Endothelial cell of umbilical vein (primary cell): ENCODE data around the gene LILRA5. TPM values are rescaled to one million over a fixed set of nuclear protein-coding genes. Genes with fewer than 3 reads are reported as not detected.

Experiments used
- BruUV-seq: library from RNA; stranded (reverse); fragments of 400-500 nt; replicated peaks from 2 replicates; lab custom pipeline; 2021; lab: Mats Ljungman, UMichigan
- CTCF ChIA-PET: fragments of 300-600, 350-600 bp; sonication (Branson Sonifier 250); formaldehyde crosslinking; loops from one replicate; lab custom pipeline; 2021; ENCODE audit warnings: antibody characterized with exemption, inconsistent platforms; lab: Charles Lee
- POLR2A ChIA-PET: fragments of 300-600, 350-600 bp; sonication (Branson Sonifier 250); formaldehyde crosslinking; loops from one replicate; lab custom pipeline; 2021; ENCODE audit warnings: antibody characterized with exemption, inconsistent platforms; lab: Charles Lee
- DNase-seq: peaks from one replicate; pipeline ENCODE4 v3.0.0-alpha.2; 2011; ENCODE audit warnings: low read depth, low spot score
- FAIRE-seq: peaks from 2 replicates; lab custom pipeline; 2011; peaks lifted over from hg19 to GRCh38; lab: Jason Lieb, UNC
- H2AFZ ChIP-seq: 2 replicates; pipeline ENCODE4 v1.6.0; 2012; ENCODE audit warnings: low read depth, low read length, control low read depth, inconsistent platforms
- H3K27ac ChIP-seq: 2 replicates; pipeline ENCODE4 v1.5.1; 2011; ENCODE audit warnings: low read depth, mild to moderate bottlenecking, control low read depth, low read length, moderate library complexity; ENCODE audit not compliant: insufficient read depth
- H3K27me3 ChIP-seq, 2 experiments: 2 replicates each; pipeline versions ENCODE4 v1.6.0 to v1.6.1; 2011; ENCODE audit warnings: low read length in 2 of 2, mixed read lengths in 1 of 2; ENCODE audit not compliant: control insufficient read depth in 2 of 2, insufficient read depth in 2 of 2
- H3K36me3 ChIP-seq, 2 experiments: 2 replicates in 1 of 2; 3 replicates in 1 of 2; pipeline ENCODE4 v1.5.1; 2011; ENCODE audit warnings: low read length in 2 of 2, mild to moderate bottlenecking in 1 of 2, moderate library complexity in 1 of 2; ENCODE audit not compliant: control insufficient read depth in 2 of 2, insufficient read depth in 2 of 2; ENCODE audit errors: extremely low read depth in 1 of 2
- H3K4me1 ChIP-seq: 3 replicates; pipeline ENCODE4 v1.5.1; 2011; ENCODE audit warnings: mild to moderate bottlenecking, low read length; ENCODE audit not compliant: control insufficient read depth, insufficient read depth; ENCODE audit errors: extremely low read depth
- H3K4me2 ChIP-seq: 2 replicates; pipeline ENCODE4 v1.6.1; 2011; ENCODE audit warnings: low read length, control low read depth, mixed read lengths; ENCODE audit not compliant: insufficient read depth
- H3K4me3 ChIP-seq, 3 experiments: fragments of 200-600 bp in 1 of 3; sonication (generic), shearing (Covaris generic) in 1 of 3; replicated peaks in 1 of 3; 2 replicates each; pipeline ENCODE4 v1.5.1; 2011 to 2016; ENCODE audit warnings: control low read depth in 3 of 3, low read length in 3 of 3, mild to moderate bottlenecking in 2 of 3, inconsistent platforms in 1 of 3, low read depth in 1 of 3, moderate library complexity in 1 of 3; ENCODE audit not compliant: insufficient read depth in 1 of 3
- H3K79me2 ChIP-seq: 2 replicates; pipeline ENCODE4 v1.6.0; 2012; ENCODE audit warnings: low read length, inconsistent platforms; ENCODE audit not compliant: control insufficient read depth, insufficient read depth
- H3K9ac ChIP-seq: replicated peaks from 2 replicates; pipeline ENCODE3; 2011; ENCODE audit warnings: low read length, control low read depth; ENCODE audit not compliant: insufficient read depth; ENCODE audit errors: extremely low read depth
- H3K9me1 ChIP-seq: replicated peaks from 3 replicates; pipeline ENCODE4 v1.6.0; 2011; ENCODE audit warnings: mild to moderate bottlenecking, low read length; ENCODE audit not compliant: control insufficient read depth, insufficient read depth; ENCODE audit errors: extremely low read depth
- H3K9me3 ChIP-seq: replicated peaks from 2 replicates; pipeline ENCODE4 v1.5.1; 2012; ENCODE audit warnings: low read length, inconsistent platforms; ENCODE audit not compliant: control insufficient read depth, insufficient read depth
- H4K20me1 ChIP-seq: replicated peaks from 2 replicates; pipeline ENCODE3; 2011; ENCODE audit warnings: mild to moderate bottlenecking, low read length; ENCODE audit not compliant: control insufficient read depth, insufficient read depth; ENCODE audit errors: extremely low read depth
- EZH2 ChIP-seq: IDR thresholded peaks from 2 replicates; pipeline ENCODE4 v1.6.1; 2012; ENCODE audit warnings: borderline replicate concordance, low read depth, mild to moderate bottlenecking, moderate library complexity, low read length, inconsistent platforms; ENCODE audit not compliant: severe bottlenecking
- FOS ChIP-seq: IDR thresholded peaks from 2 replicates; pipeline ENCODE4 v1.6.1; 2011; ENCODE audit warnings: mild to moderate bottlenecking, low read length, moderate library complexity, borderline replicate concordance; ENCODE audit not compliant: insufficient read depth
- GATA2 ChIP-seq: IDR thresholded peaks from 2 replicates; pipeline ENCODE4 v1.7.0; 2011; ENCODE audit warnings: low read depth, mild to moderate bottlenecking, moderate library complexity, mixed read lengths, low read length; ENCODE audit not compliant: insufficient read length, insufficient read depth
- JUN ChIP-seq: IDR thresholded peaks from 2 replicates; pipeline ENCODE4 v1.6.1; 2011; ENCODE audit warnings: borderline replicate concordance, low read depth; ENCODE audit not compliant: insufficient read length, insufficient read depth
- MYC ChIP-seq: IDR thresholded peaks from one replicate; pipeline ENCODE4 v1.6.1; 2011; ENCODE audit warnings: mild to moderate bottlenecking, low read depth, low read length
- POLR2A ChIP-seq: IDR thresholded peaks from 2 replicates; pipeline ENCODE4 v1.6.1; 2012; ENCODE audit warnings: low read depth, mild to moderate bottlenecking, control low read depth, low read length
- POLR2AphosphoS5 ChIP-seq: IDR thresholded peaks from 2 replicates; pipeline ENCODE4 v1.6.1; 2012; ENCODE audit warnings: low read depth, mild to moderate bottlenecking, control low read depth, low read length, moderate library complexity; ENCODE audit not compliant: insufficient read depth
- dilution Hi-C: fragments of 300-500 bp; cut with MboI; formaldehyde crosslinking; loops from one replicate; pipeline ENCODE4 v1.15.0; 2019; ENCODE audit warnings: low sequenced_read_pairs; ENCODE audit not compliant: extremely low pct_ligation_motif_present
- intact Hi-C: fragments of 100-400 bp; cut with micrococcal nuclease; formaldehyde crosslinking; loops from one replicate; pipeline ENCODE4 v1.10.0; 2022
- polyA plus RNA-seq, 4 experiments: library from polyadenylated mRNA; depleted of rRNA in 3 of 4; stranded (reverse) in 3 of 4; unstranded in 1 of 4; fragments of >200 nt; gene quantifications; 2 replicates each; pipeline versions ENCODE4 v1.2.1 to v1.2.3, GENCODE V29; 2011 to 2012; ENCODE audit warnings: missing spikeins in 1 of 4
- total RNA-seq: library from RNA; stranded (reverse); gene quantifications from 2 replicates; pipeline ENCODE4 v1.2.3, GENCODE V29; 2021
- TF ChIP-seq, protein P1 (sequence below), 2 donors: IDR thresholded peaks; 1 replicate in 1 of 2; 2 replicates in 1 of 2; pipeline ENCODE4 v1.5.1; 2011; ENCODE audit warnings: low read length in 2 of 2, mild to moderate bottlenecking in 2 of 2, moderate library complexity in 2 of 2, control low read depth in 1 of 2, inconsistent platforms in 1 of 2, low read depth in 1 of 2; ENCODE audit not compliant: insufficient read depth in 1 of 2; ENCODE audit errors: extremely low read depth in 1 of 2
- TF ChIP-seq, protein P2 (sequence below): IDR thresholded peaks from 2 replicates; pipeline ENCODE4 v1.6.1; 2011; ENCODE audit not compliant: insufficient read depth, insufficient read length

LILRA5 gene
- total and polyA plus RNA-seq, 2 donors (not counting 3 experiments of a cell fraction or from before 2014, with no cell fraction given) = not detected

DNA sequence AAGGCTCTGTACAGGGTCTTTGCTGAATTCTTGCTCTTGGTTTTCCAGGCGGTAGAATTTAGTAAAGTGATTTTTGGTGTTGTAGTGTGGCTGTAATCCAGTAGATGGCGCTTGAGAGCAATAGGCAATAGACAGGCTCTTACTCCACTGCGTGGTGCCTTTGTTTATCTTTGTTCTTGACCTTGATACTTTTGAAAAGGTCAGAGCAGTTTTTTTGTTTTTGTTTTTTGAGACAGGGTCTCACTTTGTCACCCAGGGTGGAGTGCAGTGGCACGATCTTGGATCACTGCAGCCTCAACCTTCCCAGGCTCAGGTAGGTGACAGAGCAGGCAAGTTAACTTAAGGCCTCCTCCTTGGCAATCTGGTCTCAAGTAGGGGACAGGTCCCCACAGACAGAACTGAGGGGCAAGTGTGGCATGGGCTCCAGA is 12.2 kb upstream of the LILRA5 start:
- Histone ChIP-seq H3K36me3 (no peaks in the 10 kb centered on the region), H2AFZ (no peak overlapping the region), H3K4me2 (no peak overlapping the region), H3K9me3 (no peaks in the 10 kb centered on the region), H3K4me1 (no peaks in the 10 kb centered on the region), H3K27me3 (peaks cover 0 to 2% of the 10 kb centered on the region in 2 experiments), H3K79me2 (no peaks in the 10 kb centered on the region), H3K4me3 (no peak overlapping the region), H3K9ac (no peak overlapping the region), H3K27ac (no peak overlapping the region), H3K9me1 (no peaks in the 10 kb centered on the region), H4K20me1 (no peaks in the 10 kb centered on the region)
- POLR2A ChIA-PET = no interaction called here
- intact Hi-C loops (loop anchor here (1.0 kb wide), 1 partner anchor 66 kb away; no protein-coding TSS in a partner anchor), dilution Hi-C loops (no loop called here)
- no peak for TF ChIP-seq JUN
- TF ChIP-seq, protein P1, sequence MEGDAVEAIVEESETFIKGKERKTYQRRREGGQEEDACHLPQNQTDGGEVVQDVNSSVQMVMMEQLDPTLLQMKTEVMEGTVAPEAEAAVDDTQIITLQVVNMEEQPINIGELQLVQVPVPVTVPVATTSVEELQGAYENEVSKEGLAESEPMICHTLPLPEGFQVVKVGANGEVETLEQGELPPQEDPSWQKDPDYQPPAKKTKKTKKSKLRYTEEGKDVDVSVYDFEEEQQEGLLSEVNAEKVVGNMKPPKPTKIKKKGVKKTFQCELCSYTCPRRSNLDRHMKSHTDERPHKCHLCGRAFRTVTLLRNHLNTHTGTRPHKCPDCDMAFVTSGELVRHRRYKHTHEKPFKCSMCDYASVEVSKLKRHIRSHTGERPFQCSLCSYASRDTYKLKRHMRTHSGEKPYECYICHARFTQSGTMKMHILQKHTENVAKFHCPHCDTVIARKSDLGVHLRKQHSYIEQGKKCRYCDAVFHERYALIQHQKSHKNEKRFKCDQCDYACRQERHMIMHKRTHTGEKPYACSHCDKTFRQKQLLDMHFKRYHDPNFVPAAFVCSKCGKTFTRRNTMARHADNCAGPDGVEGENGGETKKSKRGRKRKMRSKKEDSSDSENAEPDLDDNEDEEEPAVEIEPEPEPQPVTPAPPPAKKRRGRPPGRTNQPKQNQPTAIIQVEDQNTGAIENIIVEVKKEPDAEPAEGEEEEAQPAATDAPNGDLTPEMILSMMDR (IDR thresholded peaks at IDR 0.05; ENCODE audit: extremely low read depth in 1 of 2, insufficient read depth in 1 of 2, low read depth in 1 of 2, low read length in 2 of 2) = peak; percentile 70 to 79
- CTCF ChIA-PET = interaction anchor here (1.0 to 2.4 kb wide), 6 partner anchors 15 to 88 kb away, joined by 3 to 24 read pairs (median 6); no protein-coding TSS in a partner anchor
- peak; percentile 51 for DNase-seq
- no TSS peak for BruUV-seq
- peak; percentile 47 for FAIRE-seq

DNA sequence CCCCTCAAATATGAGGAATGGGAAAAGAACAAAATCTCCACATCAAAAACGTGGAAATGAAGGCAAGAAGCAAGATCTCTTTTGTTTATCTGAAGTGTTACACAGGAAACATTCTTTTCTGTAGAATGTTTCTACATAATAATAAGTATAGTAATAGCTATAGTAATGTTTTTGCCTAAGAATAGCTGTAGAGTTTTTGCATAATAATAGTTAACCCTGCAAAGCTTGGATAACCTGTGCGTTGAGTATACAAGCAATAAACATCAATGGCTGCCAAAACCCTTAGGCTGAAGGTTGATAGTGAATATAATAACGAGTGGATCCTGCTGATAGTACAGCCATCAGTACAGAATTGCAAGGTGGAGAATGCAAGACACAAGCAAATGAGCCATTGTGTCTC is 11.1 kb upstream of the LILRA5 start:
- Histone ChIP-seq H3K4me2 (no peak overlapping the region), H3K4me1 (no peaks in the 10 kb centered on the region), H3K9ac (no peak overlapping the region), H3K36me3 (no peaks in the 10 kb centered on the region), H3K27me3 (peaks cover 0 to 2% of the 10 kb centered on the region in 2 experiments), H3K9me3 (no peaks in the 10 kb centered on the region), H3K9me1 (no peaks in the 10 kb centered on the region), H3K4me3 (no peak overlapping the region), H2AFZ (no peak overlapping the region), H3K79me2 (no peaks in the 10 kb centered on the region), H4K20me1 (no peaks in the 10 kb centered on the region), H3K27ac (no peak overlapping the region)
- dilution Hi-C loops (no loop called here), intact Hi-C loops (no loop called here)
- TF ChIP-seq FOS (no peak), GATA2 (no peak), EZH2 (no peak), MYC (no peak), JUN (no peak), POLR2A (no peak), POLR2AphosphoS5 (no peak)
- TF ChIP-seq, protein P1 (IDR thresholded peaks at IDR 0.05; ENCODE audit: extremely low read depth in 1 of 2, insufficient read depth in 1 of 2, low read depth in 1 of 2, low read length in 2 of 2) = no peak
- TF ChIP-seq, protein P2, sequence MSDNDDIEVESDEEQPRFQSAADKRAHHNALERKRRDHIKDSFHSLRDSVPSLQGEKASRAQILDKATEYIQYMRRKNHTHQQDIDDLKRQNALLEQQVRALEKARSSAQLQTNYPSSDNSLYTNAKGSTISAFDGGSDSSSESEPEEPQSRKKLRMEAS = no peak
- ChIA-PET CTCF (interaction anchor here (0.8 to 2.4 kb wide), 4 partner anchors 8 to 67 kb away, joined by 3 to 8 read pairs (median 3); no protein-coding TSS in a partner anchor), POLR2A (no interaction called here)
- FAIRE-seq = no peak
- no peak for DNase-seq
- no TSS peak for BruUV-seq
